A673 (cell line): Measurements from ENCODE around the gene RHEB.

Experiments used
- CTCF ChIP-seq: fragments of 300-800, 200-600 bp; sonication (generic); conservative IDR thresholded peaks from 2 replicates; pipeline ENCODE4 v1.5.1; 2017; ENCODE audit warnings: low read depth, mild to moderate bottlenecking, antibody characterized with exemption, low read length, moderate library complexity, mixed read lengths
- EZH2 ChIP-seq: fragments of 200-600 bp; sonication (generic); IDR thresholded peaks from 2 replicates; pipeline ENCODE4 v1.6.1; 2017; ENCODE audit warnings: borderline replicate concordance, low read depth, mild to moderate bottlenecking, mixed read lengths, antibody characterized with exemption, low read length; ENCODE audit not compliant: poor library complexity, severe bottlenecking

- TF ChIP-seq CTCF (no peak), EZH2 (no peak)
Measured at GRCh38 chr7:151446412-151446811, 73.3 kb downstream of the RHEB start.
